B cell (primary cell): ENCODE measurements around the gene MYPOP. TPM values are rescaled to one million over a fixed set of nuclear protein-coding genes. Genes with fewer than 3 reads are reported as not detected.

Source experiments
- ATAC-seq: fragments of 200-7000 bp; cut with Tn5 transposase; one replicate; pipeline ENCODE4 v1.10.0; 2021; ENCODE audit warnings: low read depth, mild to moderate bottlenecking, moderate number of reproducible peaks, moderate library complexity
- CTCF ChIA-PET: fragments of 350-600 bp; sonication (Branson Sonifier 250); formaldehyde crosslinking; loops from one replicate; lab custom pipeline; 2021; ENCODE audit warnings: antibody characterized with exemption, inconsistent platforms; lab: Charles Lee
- POLR2A ChIA-PET: fragments of 350-600 bp; sonication (Branson Sonifier 250); formaldehyde crosslinking; loops from one replicate; lab custom pipeline; 2021; ENCODE audit warnings: antibody characterized with exemption; lab: Charles Lee
- DNase-seq: peaks from one replicate; pipeline ENCODE4 v3.0.0; 2013
- H2AFZ ChIP-seq: 2 replicates; pipeline ENCODE4 v1.6.1; 2012; ENCODE audit warnings: mild to moderate bottlenecking, low read depth, low read length; ENCODE audit not compliant: insufficient read depth, poor library complexity, severe bottlenecking
- H3K27ac ChIP-seq, 2 donors: 1 replicate in 1 of 2; 2 replicates in 1 of 2; pipeline ENCODE4 v1.5.1; 2012 to 2013; ENCODE audit warnings: low read length in 2 of 2, mild to moderate bottlenecking in 2 of 2, moderate library complexity in 1 of 2
- H3K27me3 ChIP-seq, 4 experiments: fragments of 200-600 bp in 1 of 4; sonication (generic) in 1 of 4; replicated peaks in 1 of 4; 1 replicate in 2 of 4; 2 replicates in 2 of 4; pipeline versions ENCODE4 v1.6.1 to v1.7.0; 2013 to 2016; ENCODE audit warnings: low read length in 3 of 4, mild to moderate bottlenecking in 2 of 4, mixed read lengths in 1 of 4, moderate library complexity in 1 of 4; ENCODE audit not compliant: insufficient read depth in 4 of 4, control insufficient read depth in 3 of 4; ENCODE audit errors: control extremely low read depth in 1 of 4
- H3K36me3 ChIP-seq, 2 experiments: replicated peaks in 1 of 2; 1 replicate in 1 of 2; 2 replicates in 1 of 2; pipeline versions ENCODE4 v1.6.1 to v1.7.1; 2013; ENCODE audit warnings: low read length in 1 of 2; ENCODE audit not compliant: insufficient read depth in 2 of 2, control insufficient read depth in 1 of 2; ENCODE audit errors: control extremely low read depth in 1 of 2, extremely low read depth in 1 of 2
- H3K4me1 ChIP-seq, 2 donors: fragments of 200-600 bp in 1 of 2; sonication (generic) in 1 of 2; 1 replicate in 1 of 2; 2 replicates in 1 of 2; pipeline versions ENCODE4 v1.5.1 to v1.6.1; 2013 to 2017; ENCODE audit warnings: low read length in 2 of 2; ENCODE audit not compliant: control insufficient read depth in 2 of 2, insufficient read depth in 2 of 2
- H3K4me2 ChIP-seq: replicated peaks from 2 replicates; pipeline ENCODE3; 2012; ENCODE audit warnings: mild to moderate bottlenecking, low read depth, low read length; ENCODE audit not compliant: poor library complexity, severe bottlenecking
- H3K4me3 ChIP-seq, 5 experiments: fragments of 200-600 bp in 1 of 5; sonication (generic) in 1 of 5; 1 replicate in 3 of 5; 2 replicates in 2 of 5; pipeline versions ENCODE4 v1.5.1 to v1.7.0; 2011 to 2016; ENCODE audit warnings: low read length in 4 of 5, mild to moderate bottlenecking in 4 of 5, low read depth in 2 of 5, control low read depth in 1 of 5, moderate library complexity in 1 of 5; ENCODE audit not compliant: insufficient read depth in 1 of 5; ENCODE audit errors: control extremely low read depth in 1 of 5, extremely low read depth in 1 of 5
- H3K79me2 ChIP-seq: fragments of 200-600 bp; sonication (generic); one replicate; pipeline ENCODE4 v1.6.0; 2016; ENCODE audit warnings: low read length; ENCODE audit not compliant: control insufficient read depth, insufficient read depth
- H3K9ac ChIP-seq: fragments of 200-600 bp; sonication (generic); 2 replicates; pipeline ENCODE4 v1.6.1; 2017; ENCODE audit warnings: mild to moderate bottlenecking, low read length, moderate library complexity
- H3K9me3 ChIP-seq, 3 donors: one replicate each; pipeline versions ENCODE4 v1.6.1 to v1.7.1; 2013; ENCODE audit warnings: low read length in 2 of 3; ENCODE audit not compliant: control insufficient read depth in 2 of 3, insufficient read depth in 1 of 3; ENCODE audit errors: control extremely low read depth in 1 of 3
- H4K20me1 ChIP-seq: 2 replicates; pipeline ENCODE4 v1.6.0; 2012; ENCODE audit warnings: mild to moderate bottlenecking, low read length; ENCODE audit not compliant: insufficient read depth, control insufficient read depth, poor library complexity, severe bottlenecking
- H3K27ac Mint-ChIP-seq: one replicate; pipeline ENCODE4 v1.8.0; 2021; ENCODE audit warnings: mixed read lengths
- H3K27me3 Mint-ChIP-seq: one replicate; pipeline ENCODE4 v1.8.0; 2021; ENCODE audit warnings: mixed read lengths
- H3K4me1 Mint-ChIP-seq: one replicate; pipeline ENCODE4 v1.8.0; 2021; ENCODE audit warnings: mixed read lengths
- H3K4me3 Mint-ChIP-seq: one replicate; pipeline ENCODE4 v1.8.0; 2021; ENCODE audit warnings: mixed read lengths
- H3K9me3 Mint-ChIP-seq: one replicate; pipeline ENCODE4 v1.8.0; 2022; ENCODE audit warnings: mixed read lengths; ENCODE audit not compliant: insufficient read depth
- CTCF ChIP-seq: fragments of 200-600 bp; IDR thresholded peaks from one replicate; pipeline ENCODE4 v1.8.0; 2022; ENCODE audit warnings: antibody characterized with exemption, mild to moderate bottlenecking
- EZH2 ChIP-seq: IDR thresholded peaks from 2 replicates; pipeline ENCODE4 v1.6.1; 2012; ENCODE audit warnings: borderline replicate concordance, low read depth, mild to moderate bottlenecking, moderate library complexity, low read length; ENCODE audit not compliant: insufficient read depth, poor library complexity, severe bottlenecking
- WGBS: methylation state at CpG from one replicate; pipeline ENCODE4 v1.1.5; 2013; ENCODE audit warnings: missing lambda C conversion rate; ENCODE audit not compliant: insufficient coverage; 5-methylcytosine and 5-hydroxymethylcytosine counted together
- intact Hi-C: fragments of 100-400 bp; cut with micrococcal nuclease; formaldehyde crosslinking; loops from one replicate; pipeline ENCODE4 v1.10.0; 2022
- polyA plus RNA-seq: library from polyadenylated mRNA; depleted of rRNA; stranded (reverse); fragments of >200 nt; gene quantifications from 2 replicates; pipeline ENCODE4 v1.2.3, GENCODE V29; 2012
- total RNA-seq, 2 donors: library from RNA; stranded (reverse); fragments of 120-200 nt in 1 of 2; gene quantifications; 1 replicate in 1 of 2; 2 replicates in 1 of 2; pipeline versions ENCODE4 v1.2.3 to v1.2.4, GENCODE V29; 2013 to 2022

Gene MYPOP
- total and polyA plus RNA-seq, 2 donors (not counting 1 experiment from before 2014, with no cell fraction given) = 5.7 to 12.1 TPM

GRCh38 chr19:45876411-45877197 is 25.8 kb downstream of the MYPOP start:
- peaks cover 15% of the 10 kb centered on the region for H3K4me1 Mint-ChIP-seq
- ChIA-PET CTCF (interaction anchor here (0.7 kb wide), 1 partner anchor 10 kb away, joined by 4 read pairs; no protein-coding TSS in a partner anchor), POLR2A (no interaction called here)
- peaks cover 45% of the 10 kb centered on the region for H3K27me3 Mint-ChIP-seq
- DNase-seq = no peak
- H3K4me3 Mint-ChIP-seq = peak overlapping the region; percentile 13
- no peaks in the 10 kb centered on the region for H3K36me3 ChIP-seq
- peak overlapping the region in 1 of 5 experiments; percentile 29 for H3K4me3 ChIP-seq
- H4K20me1 ChIP-seq = peaks cover under 1% of the 10 kb centered on the region
- H3K4me1 ChIP-seq = peaks cover 10 to 13% of the 10 kb centered on the region in 2 donors
- peaks cover 0 to 39% (median 15%) of the 10 kb centered on the region in 4 experiments for H3K27me3 ChIP-seq
- peak overlapping the region; percentile 73 for H2AFZ ChIP-seq
- intact Hi-C loops = no loop called here
- TF ChIP-seq EZH2 (no peak), CTCF (no peak)
- ATAC-seq = no peak
- H3K9me3 ChIP-seq = no peaks in the 10 kb centered on the region
- H3K4me2 ChIP-seq = peak overlapping the region; percentile 72
- no peak overlapping the region for H3K27ac ChIP-seq
- no peak overlapping the region for H3K27ac Mint-ChIP-seq
- no peaks in the 10 kb centered on the region for H3K79me2 ChIP-seq
- H3K9ac ChIP-seq = peak overlapping the region; percentile 49
- H3K9me3 Mint-ChIP-seq = no peaks in the 10 kb centered on the region
- WGBS = 3% methylated on average over 28 of the region's 41 CpGs

GRCh38 chr19:45876161-45876410 is 26.3 kb downstream of the MYPOP start:
- no peaks in the 10 kb centered on the region for H3K9me3 Mint-ChIP-seq
- DNase-seq = no peak
- ChIA-PET CTCF (interaction anchor here (0.7 kb wide), 1 partner anchor 9 kb away, joined by 4 read pairs; no protein-coding TSS in a partner anchor), POLR2A (no interaction called here)
- H3K4me1 ChIP-seq = peaks cover 10 to 13% of the 10 kb centered on the region in 2 donors
- H3K36me3 ChIP-seq = no peaks in the 10 kb centered on the region
- 33% methylated on average over 3 of the region's 4 CpGs for WGBS
- no peak overlapping the region for H3K9ac ChIP-seq
- H3K4me3 ChIP-seq = peak overlapping the region in 1 of 5 experiments; percentile 29
- H3K27ac Mint-ChIP-seq = no peak overlapping the region
- H3K9me3 ChIP-seq = no peaks in the 10 kb centered on the region
- H2AFZ ChIP-seq = peak overlapping the region; percentile 73
- H3K4me1 Mint-ChIP-seq = peaks cover 15% of the 10 kb centered on the region
- intact Hi-C loops = no loop called here
- no peaks in the 10 kb centered on the region for H4K20me1 ChIP-seq
- H3K27me3 Mint-ChIP-seq = peaks cover 45% of the 10 kb centered on the region
- H3K4me2 ChIP-seq = peak overlapping the region; percentile 72
- TF ChIP-seq EZH2 = no peak
- H3K4me3 Mint-ChIP-seq = peak overlapping the region; percentile 13
- no peaks in the 10 kb centered on the region for H3K79me2 ChIP-seq
- peaks cover 0 to 39% (median 15%) of the 10 kb centered on the region in 4 experiments for H3K27me3 ChIP-seq
- no peak for ATAC-seq
- no peak overlapping the region for H3K27ac ChIP-seq
